ENCODE results near the gene POLA1.

- TF ChIP-seq, protein P1, sequence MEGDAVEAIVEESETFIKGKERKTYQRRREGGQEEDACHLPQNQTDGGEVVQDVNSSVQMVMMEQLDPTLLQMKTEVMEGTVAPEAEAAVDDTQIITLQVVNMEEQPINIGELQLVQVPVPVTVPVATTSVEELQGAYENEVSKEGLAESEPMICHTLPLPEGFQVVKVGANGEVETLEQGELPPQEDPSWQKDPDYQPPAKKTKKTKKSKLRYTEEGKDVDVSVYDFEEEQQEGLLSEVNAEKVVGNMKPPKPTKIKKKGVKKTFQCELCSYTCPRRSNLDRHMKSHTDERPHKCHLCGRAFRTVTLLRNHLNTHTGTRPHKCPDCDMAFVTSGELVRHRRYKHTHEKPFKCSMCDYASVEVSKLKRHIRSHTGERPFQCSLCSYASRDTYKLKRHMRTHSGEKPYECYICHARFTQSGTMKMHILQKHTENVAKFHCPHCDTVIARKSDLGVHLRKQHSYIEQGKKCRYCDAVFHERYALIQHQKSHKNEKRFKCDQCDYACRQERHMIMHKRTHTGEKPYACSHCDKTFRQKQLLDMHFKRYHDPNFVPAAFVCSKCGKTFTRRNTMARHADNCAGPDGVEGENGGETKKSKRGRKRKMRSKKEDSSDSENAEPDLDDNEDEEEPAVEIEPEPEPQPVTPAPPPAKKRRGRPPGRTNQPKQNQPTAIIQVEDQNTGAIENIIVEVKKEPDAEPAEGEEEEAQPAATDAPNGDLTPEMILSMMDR (IDR thresholded peaks at IDR 0.05), result no peak
- TF ChIP-seq POLR2A (IDR thresholded peaks at IDR 0.05), result no peak
These were observed 21.0 kb upstream of the POLA1 start for GRCh38 chrX:24672701-24673190.
